K562 (cell line): Measurements from ENCODE around the gene IL37. TPM values are rescaled to one million over a fixed set of nuclear protein-coding genes. Genes with fewer than 3 reads are reported as not detected.
A peak's percentile ranks its signal among the peaks of the same experiment; 100 is the strongest.

ENCODE experiments used
- CC2D1A ChIP-seq: fragments of 450-650 bp; IDR thresholded peaks from 2 replicates; pipeline ENCODE4 v1.6.1; 2017; ENCODE audit warnings: mild to moderate bottlenecking
- ETV5 ChIP-seq: sonication (generic); formaldehyde crosslinking; IDR thresholded peaks from 2 replicates; pipeline ENCODE4 v1.4.0; 2020; ENCODE audit warnings: low read depth, mild to moderate bottlenecking, missing genetic modification reagents
- GATA2 ChIP-seq: sonication (generic); formaldehyde crosslinking; IDR thresholded peaks from 2 replicates; pipeline ENCODE4 v1.4.0; 2020; ENCODE audit warnings: mild to moderate bottlenecking, missing genetic modification reagents
- HMGN3 ChIP-seq: IDR thresholded peaks from 2 replicates; pipeline ENCODE4 v1.6.1; 2011; ENCODE audit warnings: borderline replicate concordance, low read depth, mild to moderate bottlenecking, mixed read lengths, low read length; ENCODE audit not compliant: insufficient read length; ENCODE audit errors: extremely low read depth
- MAFK ChIP-seq: IDR thresholded peaks from 2 replicates; pipeline ENCODE4 v1.6.1; 2011; ENCODE audit warnings: low read length, improper control_type of control experiment
- MAZ ChIP-seq, 2 experiments: fragments of 450-650 bp in 1 of 2; sonication (generic) in 1 of 2; formaldehyde crosslinking; IDR thresholded peaks in 1 of 2; conservative IDR thresholded peaks in 1 of 2; 2 replicates each; pipeline versions ENCODE4 v1.4.0 to v1.5.0; 2020; ENCODE audit warnings: mild to moderate bottlenecking in 1 of 2, missing genetic modification reagents in 1 of 2
- MCM7 ChIP-seq, 2 experiments: fragments of 450-650 bp; IDR thresholded peaks; 2 replicates each; pipeline ENCODE4 v1.6.1; 2016 to 2018
- NFIC ChIP-seq: fragments of 450-650 bp; IDR thresholded peaks from 2 replicates; pipeline ENCODE4 v1.6.1; 2017; ENCODE audit warnings: mild to moderate bottlenecking, inconsistent platforms
- RAD21 ChIP-seq, 2 experiments: fragments of 250-450 bp in 1 of 2; fragments of 450-650 bp in 1 of 2; sonication (Bioruptor Pico) in 1 of 2; formaldehyde crosslinking in 1 of 2; IDR thresholded peaks in 1 of 2; conservative IDR thresholded peaks in 1 of 2; 2 replicates each; pipeline versions ENCODE4 v1.4.0 to v1.8.0; 2020 to 2022; ENCODE audit warnings: mild to moderate bottlenecking in 2 of 2, moderate library complexity in 1 of 2
- RBBP5 ChIP-seq: fragments of 200-600 bp; sonication (generic); IDR thresholded peaks from 2 replicates; pipeline ENCODE4 v1.6.1; 2012; ENCODE audit warnings: borderline replicate concordance, mild to moderate bottlenecking, low read length, control low read depth, inconsistent platforms; ENCODE audit not compliant: insufficient read depth, poor library complexity, severe bottlenecking
- SRF ChIP-seq, 2 experiments: fragments of 250-450, 450-650 bp in 1 of 2; sonication (Bioruptor Pico) in 1 of 2; sonication (generic) in 1 of 2; formaldehyde crosslinking; IDR thresholded peaks; 2 replicates each; pipeline versions ENCODE4 v1.5.0 to v1.5.1; 2020 to 2022; ENCODE audit warnings: mild to moderate bottlenecking in 1 of 2, missing genetic modification reagents in 1 of 2
- SRSF7 ChIP-seq: fragments of 200-400 bp; formaldehyde crosslinking; optimal IDR thresholded peaks from 2 replicates; pipeline ENCODE3; 2017; ENCODE audit warnings: mild to moderate bottlenecking, low read depth, low read length
- TARDBP ChIP-seq: fragments of 450-650 bp; IDR thresholded peaks from 2 replicates; pipeline ENCODE4 v1.6.1; 2016
- ZFP36 ChIP-seq: fragments of 150-350 bp; IDR thresholded peaks from 2 replicates; pipeline ENCODE4 v1.6.1; 2018; ENCODE audit warnings: low read length, low read depth; ENCODE audit not compliant: partially characterized antibody
- ZNF175 ChIP-seq: fragments of 200-800 bp; sonication (Bioruptor generic); IDR thresholded peaks from 2 replicates; pipeline ENCODE4 v1.6.1; 2016; ENCODE audit warnings: low read depth, mild to moderate bottlenecking, missing genetic modification characterization, missing compliant biosample characterization
- polyA plus RNA-seq, 8 experiments: library from polyadenylated mRNA; depleted of rRNA in 4 of 8; stranded (reverse) in 5 of 8; unstranded in 3 of 8; fragments of >200 nt; fragmentation: Nextera tagmentation in 2 of 8; fragmentation: Illumina TruSeq in 1 of 8; extraction: Ambion mirVana in 2 of 8; extraction: Trizol in 1 of 8; gene quantifications; 2 replicates each; pipeline versions ENCODE4 v1.2.1 to v1.2.3, GENCODE V29; 2011 to 2014; ENCODE audit warnings: inconsistent platforms in 1 of 8, missing spikeins in 1 of 8
- total RNA-seq, 7 experiments: library from RNA; depleted of rRNA in 6 of 7; stranded (reverse); fragments of >200 nt in 6 of 7; fragmentation: Illumina TruSeq in 2 of 7; extraction: Trizol in 2 of 7; gene quantifications; 2 replicates each; pipeline versions ENCODE4 v1.2.1 to v1.2.3, GENCODE V29; 2011 to 2021; ENCODE audit warnings: low replicate concordance in 1 of 7
- TF ChIP-seq, protein P1 (sequence below): fragments of 250-450 bp; sonication (Bioruptor Pico); IDR thresholded peaks from 2 replicates; pipeline ENCODE4 v1.8.0; 2022; ENCODE audit warnings: moderate library complexity, mild to moderate bottlenecking, inconsistent platforms
- TF ChIP-seq, protein P2 (sequence below): IDR thresholded peaks from 2 replicates; pipeline ENCODE4 v1.6.1; 2012; ENCODE audit warnings: low read depth, low read length, improper control_type of control experiment, borderline replicate concordance
- TF ChIP-seq, protein P3 (sequence below): fragments of 450-650 bp; formaldehyde crosslinking; IDR thresholded peaks from 2 replicates; pipeline ENCODE4 v1.4.0; 2020; ENCODE audit warnings: mild to moderate bottlenecking, moderate library complexity
- TF ChIP-seq, protein P4 (sequence below): fragments of 450-650 bp; IDR thresholded peaks from 2 replicates; pipeline ENCODE4 v1.6.1; 2016; ENCODE audit warnings: borderline replicate concordance
- TF ChIP-seq, protein P5 (sequence below): sonication (generic); formaldehyde crosslinking; IDR thresholded peaks from 2 replicates; pipeline ENCODE4 v1.8.0; 2022; ENCODE audit warnings: mild to moderate bottlenecking, missing genetic modification reagents

Gene IL37
- total and polyA plus RNA-seq, 9 of the 15 experiments (the other 6 are each of a cell fraction or from before 2014, with no cell fraction given): not detected

DNA sequence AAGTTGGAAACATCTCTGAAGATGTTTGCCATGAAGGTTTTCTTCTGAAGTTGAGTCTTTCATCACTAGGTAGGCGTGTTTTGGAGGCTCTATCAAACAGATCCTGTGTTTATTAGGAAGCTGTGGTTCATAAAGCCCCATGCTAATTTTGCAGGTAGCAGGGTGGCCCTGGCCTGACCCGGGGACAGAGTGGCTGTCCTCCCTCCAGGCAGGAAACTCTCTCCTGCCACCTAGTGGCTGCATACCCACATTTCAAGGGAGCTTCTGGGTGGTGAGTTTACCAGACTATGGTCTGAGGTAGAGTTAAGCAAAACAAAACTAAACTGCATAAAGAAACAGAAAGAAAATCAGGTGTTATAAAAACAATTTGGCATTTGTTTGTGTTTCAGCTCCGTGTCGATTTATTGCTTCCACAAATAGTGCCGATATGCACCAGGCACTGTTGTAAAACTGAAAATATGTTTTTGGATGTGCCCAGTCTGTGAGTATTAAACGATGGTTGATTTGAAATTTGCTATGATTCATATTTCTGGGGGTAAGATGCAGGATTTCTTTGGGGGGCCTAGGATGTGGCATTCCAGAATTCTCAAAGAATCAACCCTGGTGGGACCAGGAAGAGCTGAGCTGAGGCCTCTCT, 26.0 kb upstream of the IL37 start (continued):
- TF ChIP-seq MAZ (CRISPR knock-in tag; conservative IDR thresholded peaks at IDR 0.05 in 1 of 2, IDR thresholded peaks at IDR 0.05 in 1 of 2): peak; percentile 28 to 29; a peak in 1 of 4 replicates
- TF ChIP-seq, protein P1, sequence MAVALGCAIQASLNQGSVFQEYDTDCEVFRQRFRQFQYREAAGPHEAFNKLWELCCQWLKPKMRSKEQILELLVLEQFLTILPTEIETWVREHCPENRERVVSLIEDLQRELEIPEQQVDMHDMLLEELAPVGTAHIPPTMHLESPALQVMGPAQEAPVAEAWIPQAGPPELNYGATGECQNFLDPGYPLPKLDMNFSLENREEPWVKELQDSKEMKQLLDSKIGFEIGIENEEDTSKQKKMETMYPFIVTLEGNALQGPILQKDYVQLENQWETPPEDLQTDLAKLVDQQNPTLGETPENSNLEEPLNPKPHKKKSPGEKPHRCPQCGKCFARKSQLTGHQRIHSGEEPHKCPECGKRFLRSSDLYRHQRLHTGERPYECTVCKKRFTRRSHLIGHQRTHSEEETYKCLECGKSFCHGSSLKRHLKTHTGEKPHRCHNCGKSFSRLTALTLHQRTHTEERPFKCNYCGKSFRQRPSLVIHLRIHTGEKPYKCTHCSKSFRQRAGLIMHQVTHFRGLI (CRISPR knock-in tag): no peak
- TF ChIP-seq MAFK: no peak
- TF ChIP-seq, protein P2, sequence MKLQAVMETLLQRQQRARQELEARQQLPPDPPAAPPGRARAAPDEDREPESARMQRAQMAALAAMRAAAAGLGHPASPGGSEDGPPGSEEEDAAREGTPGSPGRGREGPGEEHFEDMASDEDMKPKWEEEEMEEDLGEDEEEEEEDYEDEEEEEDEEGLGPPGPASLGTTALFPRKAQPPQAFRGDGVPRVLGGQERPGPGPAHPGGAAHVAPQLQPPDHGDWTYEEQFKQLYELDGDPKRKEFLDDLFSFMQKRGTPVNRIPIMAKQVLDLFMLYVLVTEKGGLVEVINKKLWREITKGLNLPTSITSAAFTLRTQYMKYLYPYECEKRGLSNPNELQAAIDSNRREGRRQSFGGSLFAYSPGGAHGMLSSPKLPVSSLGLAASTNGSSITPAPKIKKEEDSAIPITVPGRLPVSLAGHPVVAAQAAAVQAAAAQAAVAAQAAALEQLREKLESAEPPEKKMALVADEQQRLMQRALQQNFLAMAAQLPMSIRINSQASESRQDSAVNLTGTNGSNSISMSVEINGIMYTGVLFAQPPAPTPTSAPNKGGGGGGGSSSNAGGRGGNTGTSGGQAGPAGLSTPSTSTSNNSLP: no peak
- TF ChIP-seq ETV5: peak; percentile 43; the same call in 1 of the 2 replicates
- TF ChIP-seq TARDBP: no peak
- TF ChIP-seq, protein P3, sequence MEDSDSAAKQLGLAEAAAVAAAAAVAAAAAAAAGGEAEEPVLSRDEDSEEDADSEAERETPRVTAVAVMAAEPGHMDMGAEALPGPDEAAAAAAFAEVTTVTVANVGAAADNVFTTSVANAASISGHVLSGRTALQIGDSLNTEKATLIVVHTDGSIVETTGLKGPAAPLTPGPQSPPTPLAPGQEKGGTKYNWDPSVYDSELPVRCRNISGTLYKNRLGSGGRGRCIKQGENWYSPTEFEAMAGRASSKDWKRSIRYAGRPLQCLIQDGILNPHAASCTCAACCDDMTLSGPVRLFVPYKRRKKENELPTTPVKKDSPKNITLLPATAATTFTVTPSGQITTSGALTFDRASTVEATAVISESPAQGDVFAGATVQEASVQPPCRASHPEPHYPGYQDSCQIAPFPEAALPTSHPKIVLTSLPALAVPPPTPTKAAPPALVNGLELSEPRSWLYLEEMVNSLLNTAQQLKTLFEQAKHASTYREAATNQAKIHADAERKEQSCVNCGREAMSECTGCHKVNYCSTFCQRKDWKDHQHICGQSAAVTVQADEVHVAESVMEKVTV: peak; percentile 93
- peak; percentile 97 for TF ChIP-seq RAD21 (CRISPR knock-in tag; conservative IDR thresholded peaks at IDR 0.05 in 1 of 2, IDR thresholded peaks at IDR 0.05 in 1 of 2)
- TF ChIP-seq, protein P4, sequence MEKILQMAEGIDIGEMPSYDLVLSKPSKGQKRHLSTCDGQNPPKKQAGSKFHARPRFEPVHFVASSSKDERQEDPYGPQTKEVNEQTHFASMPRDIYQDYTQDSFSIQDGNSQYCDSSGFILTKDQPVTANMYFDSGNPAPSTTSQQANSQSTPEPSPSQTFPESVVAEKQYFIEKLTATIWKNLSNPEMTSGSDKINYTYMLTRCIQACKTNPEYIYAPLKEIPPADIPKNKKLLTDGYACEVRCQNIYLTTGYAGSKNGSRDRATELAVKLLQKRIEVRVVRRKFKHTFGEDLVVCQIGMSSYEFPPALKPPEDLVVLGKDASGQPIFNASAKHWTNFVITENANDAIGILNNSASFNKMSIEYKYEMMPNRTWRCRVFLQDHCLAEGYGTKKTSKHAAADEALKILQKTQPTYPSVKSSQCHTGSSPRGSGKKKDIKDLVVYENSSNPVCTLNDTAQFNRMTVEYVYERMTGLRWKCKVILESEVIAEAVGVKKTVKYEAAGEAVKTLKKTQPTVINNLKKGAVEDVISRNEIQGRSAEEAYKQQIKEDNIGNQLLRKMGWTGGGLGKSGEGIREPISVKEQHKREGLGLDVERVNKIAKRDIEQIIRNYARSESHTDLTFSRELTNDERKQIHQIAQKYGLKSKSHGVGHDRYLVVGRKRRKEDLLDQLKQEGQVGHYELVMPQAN: no peak
- no peak for TF ChIP-seq SRF (CRISPR knock-in tag; IDR thresholded peaks at IDR 0.05)
- TF ChIP-seq RBBP5: no peak
- TF ChIP-seq MCM7 (IDR thresholded peaks at IDR 0.05): no peak
- TF ChIP-seq SRSF7: no peak
- TF ChIP-seq GATA2: no peak
- peak; percentile 76; the same call in 1 of the 2 replicates for TF ChIP-seq CC2D1A
- TF ChIP-seq, protein P5, sequence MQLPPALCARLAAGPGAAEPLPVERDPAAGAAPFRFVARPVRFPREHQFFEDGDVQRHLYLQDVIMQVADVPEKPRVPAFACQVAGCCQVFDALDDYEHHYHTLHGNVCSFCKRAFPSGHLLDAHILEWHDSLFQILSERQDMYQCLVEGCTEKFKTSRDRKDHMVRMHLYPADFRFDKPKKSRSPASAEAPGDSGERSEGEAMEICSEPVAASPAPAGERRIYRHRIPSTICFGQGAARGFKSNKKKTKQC: no peak
- TF ChIP-seq HMGN3: no peak
- TF ChIP-seq NFIC: no peak
- TF ChIP-seq ZNF175 (CRISPR knock-in tag): no peak
- TF ChIP-seq ZFP36: no peak
